HepG2 (cell line): ENCODE results near the gene PITPNM2. TPM values are rescaled to one million over a fixed set of nuclear protein-coding genes. Genes with fewer than 3 reads are reported as not detected.

Source experiments
- BRD4 ChIP-seq: sonication (generic); formaldehyde crosslinking; IDR thresholded peaks from 2 replicates; pipeline ENCODE4 v1.4.0; 2020; ENCODE audit warnings: missing genetic modification reagents
- CC2D1A ChIP-seq: sonication (generic); formaldehyde crosslinking; IDR thresholded peaks from 2 replicates; pipeline ENCODE4 v1.8.1; 2023; ENCODE audit warnings: mild to moderate bottlenecking, missing genetic modification reagents
- GZF1 ChIP-seq: sonication (generic); formaldehyde crosslinking; IDR thresholded peaks from 2 replicates; pipeline ENCODE4 v1.5.1; 2020; ENCODE audit warnings: mild to moderate bottlenecking, missing genetic modification reagents
- KDM2A ChIP-seq: sonication (generic); formaldehyde crosslinking; IDR thresholded peaks from 2 replicates; pipeline ENCODE4 v1.4.0; 2020; ENCODE audit warnings: low read depth, missing genetic modification reagents, borderline replicate concordance
- RARA ChIP-seq: IDR thresholded peaks from 2 replicates; pipeline ENCODE4 v1.6.1; 2016; ENCODE audit warnings: missing genetic modification reagents, missing compliant biosample characterization
- RBAK ChIP-seq: sonication (generic); formaldehyde crosslinking; IDR thresholded peaks from 2 replicates; pipeline ENCODE4 v1.5.1; 2020; ENCODE audit warnings: mild to moderate bottlenecking, missing genetic modification reagents
- SP1 ChIP-seq, 2 experiments: fragments of 450-650 bp in 1 of 2; sonication (generic) in 1 of 2; formaldehyde crosslinking in 1 of 2; IDR thresholded peaks; 2 replicates each; pipeline versions ENCODE4 v1.4.0 to v1.6.1; 2016 to 2020; ENCODE audit warnings: missing genetic modification reagents in 1 of 2
- ZNF230 ChIP-seq: sonication (generic); formaldehyde crosslinking; IDR thresholded peaks from 2 replicates; pipeline ENCODE4 v1.4.0; 2020; ENCODE audit warnings: mild to moderate bottlenecking, missing genetic modification reagents
- ZNF234 ChIP-seq: sonication (generic); formaldehyde crosslinking; conservative IDR thresholded peaks from 2 replicates; pipeline ENCODE4 v1.5.1; 2020; ENCODE audit warnings: mild to moderate bottlenecking, missing genetic modification reagents
- ZNF567 ChIP-seq: sonication (generic); formaldehyde crosslinking; IDR thresholded peaks from 2 replicates; pipeline ENCODE4 v1.8.1; 2023; ENCODE audit warnings: mild to moderate bottlenecking, missing genetic modification reagents, borderline replicate concordance
- ZNF816 ChIP-seq: sonication (generic); formaldehyde crosslinking; IDR thresholded peaks from 2 replicates; pipeline ENCODE4 v1.8.0; 2022; ENCODE audit warnings: missing genetic modification reagents, mild to moderate bottlenecking, borderline replicate concordance
- ZSCAN21 ChIP-seq: sonication (generic); formaldehyde crosslinking; IDR thresholded peaks from 2 replicates; pipeline ENCODE4 v1.8.0; 2022; ENCODE audit warnings: mild to moderate bottlenecking, missing genetic modification reagents, moderate library complexity, borderline replicate concordance
- polyA plus RNA-seq, 8 experiments: library from polyadenylated mRNA; depleted of rRNA in 3 of 8; stranded (reverse) in 7 of 8; unstranded in 1 of 8; fragments of >200 nt; fragmentation: Illumina TruSeq in 4 of 8; extraction: Trizol in 4 of 8; gene quantifications; 2 replicates each; pipeline versions ENCODE4 v1.2.1 to v1.2.3, GENCODE V29; 2011 to 2016; ENCODE audit warnings: low read depth in 4 of 8, missing spikeins in 1 of 8, mixed read lengths in 1 of 8; ENCODE audit not compliant: insufficient read depth in 1 of 8
- total RNA-seq, 5 experiments: library from RNA; depleted of rRNA; stranded (reverse); fragments of >200 nt; fragmentation: Illumina TruSeq; extraction: Trizol; gene quantifications; 2 replicates each; pipeline ENCODE4 v1.2.3, GENCODE V29; 2016; ENCODE audit warnings: low read depth in 1 of 5
- TF ChIP-seq, protein P1 (sequence below): sonication (generic); formaldehyde crosslinking; IDR thresholded peaks from 2 replicates; pipeline ENCODE4 v1.5.1; 2020; ENCODE audit warnings: missing genetic modification reagents, mild to moderate bottlenecking, borderline replicate concordance
- TF ChIP-seq, protein P2 (sequence below): sonication (generic); formaldehyde crosslinking; IDR thresholded peaks from 2 replicates; pipeline ENCODE4 v1.4.0; 2020; ENCODE audit warnings: missing genetic modification reagents
- TF ChIP-seq, protein P3 (sequence below): sonication (generic); formaldehyde crosslinking; IDR thresholded peaks from 2 replicates; pipeline ENCODE4 v1.4.0; 2020; ENCODE audit warnings: missing genetic modification reagents, mild to moderate bottlenecking, borderline replicate concordance
- TF ChIP-seq, protein P4 (sequence below): sonication (generic); formaldehyde crosslinking; IDR thresholded peaks from 2 replicates; pipeline ENCODE4 v1.4.0; 2020; ENCODE audit warnings: mild to moderate bottlenecking, missing genetic modification reagents
- TF ChIP-seq, protein P5 (sequence below): sonication (generic); formaldehyde crosslinking; IDR thresholded peaks from 2 replicates; pipeline ENCODE4 v1.5.0; 2020; ENCODE audit warnings: missing genetic modification reagents
- TF ChIP-seq, protein P6 (sequence below): sonication (generic); formaldehyde crosslinking; IDR thresholded peaks from 2 replicates; pipeline ENCODE4 v1.5.1; 2020; ENCODE audit warnings: mild to moderate bottlenecking, moderate library complexity, missing genetic modification reagents

PITPNM2 gene
- total and polyA plus RNA-seq, 2 of the 13 experiments (the other 11 are each of a cell fraction or from before 2014, with no cell fraction given) = 4.2 to 5.3 TPM

DNA sequence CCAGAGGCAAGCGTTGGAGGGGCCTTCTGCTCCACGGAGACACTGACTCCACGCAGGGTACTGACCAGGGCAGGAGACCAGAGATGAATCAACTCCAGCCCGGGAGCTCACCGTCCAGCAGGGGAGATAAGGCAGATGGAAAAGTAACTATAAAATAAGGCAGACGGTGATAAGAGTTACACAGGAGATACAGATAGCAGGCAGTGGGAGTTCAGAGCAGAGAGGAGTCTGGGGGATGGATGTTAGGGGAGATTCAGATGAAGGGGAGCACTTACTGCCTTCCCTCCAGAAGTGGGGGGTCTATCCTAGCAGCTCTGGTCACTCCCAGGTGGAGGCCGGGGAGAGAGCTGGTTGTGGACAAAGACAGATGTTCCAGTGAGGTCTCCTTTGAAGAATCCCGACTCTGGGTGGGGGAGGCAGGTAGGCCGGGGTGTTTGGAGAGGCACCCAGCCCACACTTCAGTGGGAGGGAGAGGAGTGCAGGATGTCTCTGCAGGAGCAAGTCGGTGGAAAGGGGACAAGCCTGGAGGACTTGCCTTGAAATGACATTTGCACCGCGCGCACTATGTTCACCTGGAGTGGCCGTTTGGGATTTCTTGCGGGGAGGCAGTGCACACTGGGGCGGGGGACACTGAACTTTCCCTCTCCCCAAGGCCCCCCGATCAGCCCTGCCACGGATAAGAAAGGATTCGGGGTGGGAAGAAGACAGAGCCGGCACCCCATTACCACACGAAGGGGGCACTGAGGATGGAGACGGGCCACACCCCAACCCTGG, 1.2 kb downstream of the PITPNM2 start (continued):
- TF ChIP-seq, protein P1, sequence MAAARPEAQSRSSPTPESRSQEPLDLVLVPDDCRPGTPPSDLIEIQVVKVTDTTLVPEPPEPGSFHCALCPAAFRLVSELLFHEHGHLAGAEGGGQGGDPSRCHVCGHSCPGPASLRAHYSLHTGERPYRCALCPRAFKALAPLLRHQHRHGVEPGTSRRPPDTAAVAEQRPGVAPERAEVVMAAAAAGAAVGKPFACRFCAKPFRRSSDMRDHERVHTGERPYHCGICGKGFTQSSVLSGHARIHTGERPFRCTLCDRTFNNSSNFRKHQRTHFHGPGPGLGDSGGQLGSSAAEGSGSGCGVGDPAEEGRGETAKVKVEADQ (CRISPR knock-in tag) = no peak
- TF ChIP-seq, protein P2, sequence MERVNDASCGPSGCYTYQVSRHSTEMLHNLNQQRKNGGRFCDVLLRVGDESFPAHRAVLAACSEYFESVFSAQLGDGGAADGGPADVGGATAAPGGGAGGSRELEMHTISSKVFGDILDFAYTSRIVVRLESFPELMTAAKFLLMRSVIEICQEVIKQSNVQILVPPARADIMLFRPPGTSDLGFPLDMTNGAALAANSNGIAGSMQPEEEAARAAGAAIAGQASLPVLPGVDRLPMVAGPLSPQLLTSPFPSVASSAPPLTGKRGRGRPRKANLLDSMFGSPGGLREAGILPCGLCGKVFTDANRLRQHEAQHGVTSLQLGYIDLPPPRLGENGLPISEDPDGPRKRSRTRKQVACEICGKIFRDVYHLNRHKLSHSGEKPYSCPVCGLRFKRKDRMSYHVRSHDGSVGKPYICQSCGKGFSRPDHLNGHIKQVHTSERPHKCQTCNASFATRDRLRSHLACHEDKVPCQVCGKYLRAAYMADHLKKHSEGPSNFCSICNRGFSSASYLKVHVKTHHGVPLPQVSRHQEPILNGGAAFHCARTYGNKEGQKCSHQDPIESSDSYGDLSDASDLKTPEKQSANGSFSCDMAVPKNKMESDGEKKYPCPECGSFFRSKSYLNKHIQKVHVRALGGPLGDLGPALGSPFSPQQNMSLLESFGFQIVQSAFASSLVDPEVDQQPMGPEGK (CRISPR knock-in tag) = 0 out of 2 replicates have a peak, but pooled peaks have one; percentile 53
- TF ChIP-seq SP1 (IDR thresholded peaks at IDR 0.05) (no peak), SP1 (CRISPR knock-in tag; IDR thresholded peaks at IDR 0.05) (no peak), ZNF816 (CRISPR knock-in tag) (no peak), ZNF234 (CRISPR knock-in tag) (no peak), ZNF230 (no peak), ZSCAN21 (CRISPR knock-in tag) (no peak), CC2D1A (CRISPR knock-in tag) (no peak), ZNF567 (CRISPR knock-in tag) (no peak), RARA (CRISPR knock-in tag) (no peak), KDM2A (CRISPR knock-in tag) (no peak), GZF1 (no peak), RBAK (CRISPR knock-in tag) (no peak), BRD4 (0 out of 2 replicates have a peak, but pooled peaks have one; percentile 35)
- TF ChIP-seq, protein P3, sequence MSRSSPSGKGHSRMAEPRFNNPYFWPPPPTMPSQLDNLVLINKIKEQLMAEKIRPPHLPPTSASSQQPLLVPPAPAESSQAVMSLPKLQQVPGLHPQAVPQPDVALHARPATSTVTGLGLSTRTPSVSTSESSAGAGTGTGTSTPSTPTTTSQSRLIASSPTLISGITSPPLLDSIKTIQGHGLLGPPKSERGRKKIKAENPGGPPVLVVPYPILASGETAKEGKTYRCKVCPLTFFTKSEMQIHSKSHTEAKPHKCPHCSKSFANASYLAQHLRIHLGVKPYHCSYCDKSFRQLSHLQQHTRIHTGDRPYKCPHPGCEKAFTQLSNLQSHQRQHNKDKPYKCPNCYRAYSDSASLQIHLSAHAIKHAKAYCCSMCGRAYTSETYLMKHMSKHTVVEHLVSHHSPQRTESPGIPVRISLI = no peak
- TF ChIP-seq, protein P4, sequence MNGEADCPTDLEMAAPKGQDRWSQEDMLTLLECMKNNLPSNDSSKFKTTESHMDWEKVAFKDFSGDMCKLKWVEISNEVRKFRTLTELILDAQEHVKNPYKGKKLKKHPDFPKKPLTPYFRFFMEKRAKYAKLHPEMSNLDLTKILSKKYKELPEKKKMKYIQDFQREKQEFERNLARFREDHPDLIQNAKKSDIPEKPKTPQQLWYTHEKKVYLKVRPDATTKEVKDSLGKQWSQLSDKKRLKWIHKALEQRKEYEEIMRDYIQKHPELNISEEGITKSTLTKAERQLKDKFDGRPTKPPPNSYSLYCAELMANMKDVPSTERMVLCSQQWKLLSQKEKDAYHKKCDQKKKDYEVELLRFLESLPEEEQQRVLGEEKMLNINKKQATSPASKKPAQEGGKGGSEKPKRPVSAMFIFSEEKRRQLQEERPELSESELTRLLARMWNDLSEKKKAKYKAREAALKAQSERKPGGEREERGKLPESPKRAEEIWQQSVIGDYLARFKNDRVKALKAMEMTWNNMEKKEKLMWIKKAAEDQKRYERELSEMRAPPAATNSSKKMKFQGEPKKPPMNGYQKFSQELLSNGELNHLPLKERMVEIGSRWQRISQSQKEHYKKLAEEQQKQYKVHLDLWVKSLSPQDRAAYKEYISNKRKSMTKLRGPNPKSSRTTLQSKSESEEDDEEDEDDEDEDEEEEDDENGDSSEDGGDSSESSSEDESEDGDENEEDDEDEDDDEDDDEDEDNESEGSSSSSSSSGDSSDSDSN (CRISPR knock-in tag) = 0 out of 2 replicates have a peak, but pooled peaks have one; percentile 10
- TF ChIP-seq, protein P5, sequence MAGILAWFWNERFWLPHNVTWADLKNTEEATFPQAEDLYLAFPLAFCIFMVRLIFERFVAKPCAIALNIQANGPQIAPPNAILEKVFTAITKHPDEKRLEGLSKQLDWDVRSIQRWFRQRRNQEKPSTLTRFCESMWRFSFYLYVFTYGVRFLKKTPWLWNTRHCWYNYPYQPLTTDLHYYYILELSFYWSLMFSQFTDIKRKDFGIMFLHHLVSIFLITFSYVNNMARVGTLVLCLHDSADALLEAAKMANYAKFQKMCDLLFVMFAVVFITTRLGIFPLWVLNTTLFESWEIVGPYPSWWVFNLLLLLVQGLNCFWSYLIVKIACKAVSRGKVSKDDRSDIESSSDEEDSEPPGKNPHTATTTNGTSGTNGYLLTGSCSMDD (CRISPR knock-in tag) = no peak
- TF ChIP-seq, protein P6, sequence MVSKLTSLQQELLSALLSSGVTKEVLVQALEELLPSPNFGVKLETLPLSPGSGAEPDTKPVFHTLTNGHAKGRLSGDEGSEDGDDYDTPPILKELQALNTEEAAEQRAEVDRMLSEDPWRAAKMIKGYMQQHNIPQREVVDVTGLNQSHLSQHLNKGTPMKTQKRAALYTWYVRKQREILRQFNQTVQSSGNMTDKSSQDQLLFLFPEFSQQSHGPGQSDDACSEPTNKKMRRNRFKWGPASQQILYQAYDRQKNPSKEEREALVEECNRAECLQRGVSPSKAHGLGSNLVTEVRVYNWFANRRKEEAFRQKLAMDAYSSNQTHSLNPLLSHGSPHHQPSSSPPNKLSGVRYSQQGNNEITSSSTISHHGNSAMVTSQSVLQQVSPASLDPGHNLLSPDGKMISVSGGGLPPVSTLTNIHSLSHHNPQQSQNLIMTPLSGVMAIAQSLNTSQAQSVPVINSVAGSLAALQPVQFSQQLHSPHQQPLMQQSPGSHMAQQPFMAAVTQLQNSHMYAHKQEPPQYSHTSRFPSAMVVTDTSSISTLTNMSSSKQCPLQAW (CRISPR knock-in tag) = 0 out of 2 replicates have a peak, but pooled peaks have one; percentile 23
